ENCODE data around the gene LHPP.

Gene LHPP

GRCh38 chr10:124521429-124521871 is 59.8 kb downstream of the LHPP start:
- Histone ChIP-seq H3K27me3 (replicated peaks; ENCODE audit: control insufficient read depth, insufficient read depth, low read length) (no peaks in the 10 kb centered on the region; the same call in 1 of the 2 replicates), H3K36me3 (ENCODE audit: control insufficient read depth, insufficient read depth, low read length) (no peaks in the 10 kb centered on the region), H3K4me3 (replicated peaks; ENCODE audit: low read depth, low read length) (no peak overlapping the region)
- TF ChIP-seq, protein P1, sequence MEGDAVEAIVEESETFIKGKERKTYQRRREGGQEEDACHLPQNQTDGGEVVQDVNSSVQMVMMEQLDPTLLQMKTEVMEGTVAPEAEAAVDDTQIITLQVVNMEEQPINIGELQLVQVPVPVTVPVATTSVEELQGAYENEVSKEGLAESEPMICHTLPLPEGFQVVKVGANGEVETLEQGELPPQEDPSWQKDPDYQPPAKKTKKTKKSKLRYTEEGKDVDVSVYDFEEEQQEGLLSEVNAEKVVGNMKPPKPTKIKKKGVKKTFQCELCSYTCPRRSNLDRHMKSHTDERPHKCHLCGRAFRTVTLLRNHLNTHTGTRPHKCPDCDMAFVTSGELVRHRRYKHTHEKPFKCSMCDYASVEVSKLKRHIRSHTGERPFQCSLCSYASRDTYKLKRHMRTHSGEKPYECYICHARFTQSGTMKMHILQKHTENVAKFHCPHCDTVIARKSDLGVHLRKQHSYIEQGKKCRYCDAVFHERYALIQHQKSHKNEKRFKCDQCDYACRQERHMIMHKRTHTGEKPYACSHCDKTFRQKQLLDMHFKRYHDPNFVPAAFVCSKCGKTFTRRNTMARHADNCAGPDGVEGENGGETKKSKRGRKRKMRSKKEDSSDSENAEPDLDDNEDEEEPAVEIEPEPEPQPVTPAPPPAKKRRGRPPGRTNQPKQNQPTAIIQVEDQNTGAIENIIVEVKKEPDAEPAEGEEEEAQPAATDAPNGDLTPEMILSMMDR (IDR thresholded peaks at IDR 0.05; ENCODE audit: insufficient read depth, low read length, poor library complexity, severe bottlenecking): no peak
- DNase-seq (ENCODE audit: extremely low read depth, insufficient read length): no peak

- TF ChIP-seq, protein P1 (IDR thresholded peaks at IDR 0.05; ENCODE audit: insufficient read depth, low read length, poor library complexity, severe bottlenecking): no peak
- H3K4me3 ChIP-seq (replicated peaks; ENCODE audit: low read depth, low read length): no peak overlapping the region
- H3K27me3 ChIP-seq (replicated peaks; ENCODE audit: control insufficient read depth, insufficient read depth, low read length): no peaks in the 10 kb centered on the region; the same call in 1 of the 2 replicates
- no peak for DNase-seq (ENCODE audit: extremely low read depth, insufficient read length)
- H3K36me3 ChIP-seq (ENCODE audit: control insufficient read depth, insufficient read depth, low read length): no peaks in the 10 kb centered on the region
Measured at GRCh38 chr10:124522131-124522932, 60.7 kb downstream of the LHPP start.

DNA sequence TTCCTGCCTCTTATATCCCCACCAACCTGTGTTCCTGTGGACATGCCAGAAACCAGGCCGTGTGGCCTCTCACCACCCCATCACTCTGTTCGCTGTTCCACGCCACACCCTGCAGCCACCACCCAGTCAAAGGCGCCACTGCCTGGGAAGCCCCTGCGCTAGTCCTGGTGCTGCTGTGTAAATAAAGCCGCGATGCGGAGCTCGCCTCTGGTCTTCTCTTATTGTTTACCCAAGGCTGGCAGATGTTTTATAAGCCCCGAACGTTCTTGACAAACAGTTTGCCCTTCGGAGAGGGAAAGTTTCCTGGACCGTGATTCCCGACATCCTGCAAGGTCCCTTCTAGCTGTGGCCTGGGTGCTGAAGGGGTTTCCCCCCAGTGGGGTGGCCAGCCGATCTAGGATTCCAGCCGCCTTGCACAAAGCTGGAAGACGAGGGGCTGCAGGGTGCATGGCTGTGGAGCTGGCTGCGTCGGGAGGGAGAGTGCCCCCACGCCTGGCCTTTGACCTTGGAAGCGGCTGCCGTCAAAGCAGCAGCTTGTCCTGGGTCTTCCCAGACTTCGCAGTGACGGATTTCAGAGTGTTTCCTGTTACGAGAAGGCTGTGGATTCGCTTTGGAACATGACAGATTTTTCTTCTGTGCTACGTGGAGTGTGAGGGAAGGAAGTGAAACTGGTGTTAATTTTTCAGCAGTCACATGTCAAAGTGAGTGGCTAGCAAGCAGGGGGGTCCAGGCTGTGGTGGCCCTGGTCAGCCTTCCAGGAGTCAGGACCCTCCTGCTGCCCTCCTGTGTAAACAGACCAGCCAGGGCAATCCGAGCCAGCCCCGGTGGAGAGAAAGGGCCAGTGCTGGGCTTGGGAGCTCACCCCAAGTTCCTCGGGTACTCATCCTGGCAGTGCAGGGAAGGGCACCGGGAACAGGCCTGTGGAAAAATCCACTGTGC is 61.6 kb downstream of the LHPP start:
- no peaks in the 10 kb centered on the region for H3K36me3 ChIP-seq (ENCODE audit: control insufficient read depth, insufficient read depth, low read length)
- H3K27me3 ChIP-seq (replicated peaks; ENCODE audit: control insufficient read depth, insufficient read depth, low read length): no peaks in the 10 kb centered on the region; the same call in 1 of the 2 replicates
- no peak for DNase-seq (ENCODE audit: extremely low read depth, insufficient read length)
- TF ChIP-seq, protein P1 (IDR thresholded peaks at IDR 0.05; ENCODE audit: insufficient read depth, low read length, poor library complexity, severe bottlenecking): no peak
- H3K4me3 ChIP-seq (replicated peaks; ENCODE audit: low read depth, low read length): no peak overlapping the region

- no peak overlapping the region for H3K4me3 ChIP-seq (replicated peaks; ENCODE audit: low read depth, low read length)
- no peaks in the 10 kb centered on the region for H3K36me3 ChIP-seq (ENCODE audit: control insufficient read depth, insufficient read depth, low read length)
- DNase-seq (ENCODE audit: extremely low read depth, insufficient read length): no peak
- TF ChIP-seq, protein P1 (IDR thresholded peaks at IDR 0.05; ENCODE audit: insufficient read depth, low read length, poor library complexity, severe bottlenecking): no peak
- no peaks in the 10 kb centered on the region; the same call in 1 of the 2 replicates for H3K27me3 ChIP-seq (replicated peaks; ENCODE audit: control insufficient read depth, insufficient read depth, low read length)
Measured at GRCh38 chr10:124523901-124524300, 62.3 kb downstream of the LHPP start.

GRCh38 chr10:124524991-124525653 is 63.5 kb downstream of the LHPP start:
- DNase-seq (ENCODE audit: extremely low read depth, insufficient read length): no peak
- TF ChIP-seq, protein P1 (IDR thresholded peaks at IDR 0.05; ENCODE audit: insufficient read depth, low read length, poor library complexity, severe bottlenecking): no peak
- H3K27me3 ChIP-seq (replicated peaks; ENCODE audit: control insufficient read depth, insufficient read depth, low read length): no peaks in the 10 kb centered on the region; the same call in 1 of the 2 replicates
- no peaks in the 10 kb centered on the region for H3K36me3 ChIP-seq (ENCODE audit: control insufficient read depth, insufficient read depth, low read length)
- H3K4me3 ChIP-seq (replicated peaks; ENCODE audit: low read depth, low read length): no peak overlapping the region
